HT1080 (cell line): ENCODE data around the gene PLCL2. TPM values are rescaled to one million over a fixed set of nuclear protein-coding genes. Genes with fewer than 3 reads are reported as not detected.

Experiments used
- DNase-seq: peaks from one replicate; pipeline ENCODE4 v3.0.0-alpha.2; 2015; ENCODE audit warnings: low read depth
- polyA plus RNA-seq, 2 experiments: library from polyadenylated mRNA; depleted of rRNA; stranded (reverse); fragments of >200 nt; gene quantifications; 2 replicates each; pipeline ENCODE4 v1.2.3, GENCODE V29; 2015
- total RNA-seq: library from RNA; depleted of rRNA; stranded (reverse); fragments of >200 nt; shearing (Covaris generic); gene quantifications from 2 replicates; pipeline ENCODE4 v1.2.3, GENCODE V29; 2014; rRNA removed

PLCL2 gene
- total RNA-seq: 11.1 and 11.5 TPM in 2 replicates
- 5.2 and 5.7 TPM in 2 replicates for polyA plus RNA-seq (2015; cell fraction: cytosol; rRNA removed)
- 3.5 and 4.1 TPM in 2 replicates for polyA plus RNA-seq (2015; cell fraction: nucleus; rRNA removed)

DNA sequence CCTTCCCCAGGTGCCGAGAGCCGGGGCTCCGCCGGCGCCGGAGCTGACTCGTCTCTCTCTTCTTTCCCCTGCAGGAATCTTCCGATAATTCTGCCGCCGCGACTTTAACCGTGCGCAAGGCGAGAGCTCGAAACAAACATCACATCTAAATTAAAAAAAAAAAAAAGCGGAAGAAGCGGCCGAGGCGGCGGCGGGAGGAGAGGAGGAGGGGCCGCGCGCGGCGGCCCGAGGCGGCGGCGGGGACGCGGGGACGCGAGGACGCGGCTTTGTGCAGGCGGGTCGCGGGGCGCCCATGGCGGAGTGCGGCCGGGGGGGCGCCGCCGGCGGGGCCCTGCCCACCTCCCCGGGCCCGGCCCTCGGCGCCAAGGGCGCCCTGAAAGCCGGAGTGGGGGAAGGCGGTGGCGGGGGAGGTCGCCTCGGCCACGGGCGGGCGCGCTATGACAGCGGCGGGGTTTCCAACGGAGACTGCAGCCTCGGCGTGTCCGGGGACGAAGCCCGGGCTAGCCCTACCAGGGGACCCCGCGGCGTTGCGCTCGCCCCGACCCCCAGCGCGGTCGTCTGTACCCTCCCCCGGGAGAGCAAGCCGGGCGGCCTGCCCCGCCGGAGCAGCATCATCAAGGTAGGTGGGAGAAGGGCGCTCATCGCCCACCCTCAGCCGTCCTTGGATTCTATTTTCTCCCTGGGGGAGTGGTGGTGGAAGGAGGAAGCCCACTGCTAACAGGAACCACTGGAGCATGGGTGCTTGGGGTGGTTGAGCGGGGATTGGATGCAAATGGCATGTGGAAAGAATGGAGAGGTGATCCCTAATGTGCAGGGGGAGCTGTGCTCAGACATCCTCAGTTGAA is at the start of gene PLCL2:
PLCL2 (plus strand) TSS at position 208 of the 845 bp plus-strand sequence; CDS start at position 293, 85 bp downstream.
- DNase-seq: peak; percentile 53

DNA sequence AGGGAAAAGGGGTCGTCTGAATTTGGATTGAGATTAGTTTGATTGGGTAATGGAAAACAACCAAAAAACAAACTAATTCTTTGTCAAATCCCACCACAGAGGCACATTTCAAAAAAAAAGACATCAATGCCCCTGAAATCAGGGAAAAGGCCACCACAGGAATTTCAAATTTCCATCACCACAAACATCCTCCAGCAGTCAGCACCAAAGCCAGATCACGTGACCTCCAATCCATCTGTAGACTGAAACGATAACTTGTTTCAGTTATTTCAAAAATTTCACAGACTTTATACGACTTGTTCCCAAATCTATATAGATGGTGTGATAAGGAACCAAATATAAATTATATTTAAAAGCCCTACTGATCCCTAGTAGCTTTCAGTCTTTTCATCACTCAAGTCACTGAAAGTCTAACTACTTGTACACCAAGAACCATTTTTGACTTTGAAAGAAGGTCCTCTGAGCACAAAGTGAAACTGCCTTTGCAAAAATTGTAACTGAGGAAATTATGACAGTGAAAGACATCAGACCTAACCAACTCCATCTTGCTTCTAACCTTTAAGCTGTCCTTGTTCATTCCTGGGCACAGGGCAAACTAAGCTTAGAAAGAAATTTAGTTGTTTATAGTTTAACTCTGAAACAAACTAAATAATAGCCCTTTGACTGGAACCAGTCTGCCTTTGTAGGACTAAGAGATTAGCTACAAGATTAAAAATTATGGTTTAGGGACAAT is 48.1 kb upstream of the PLCL2 start:
- no peak for DNase-seq

- DNase-seq: no peak
Measured at GRCh38 chr3:16837602-16838001, 47.2 kb upstream of the PLCL2 start.

DNA sequence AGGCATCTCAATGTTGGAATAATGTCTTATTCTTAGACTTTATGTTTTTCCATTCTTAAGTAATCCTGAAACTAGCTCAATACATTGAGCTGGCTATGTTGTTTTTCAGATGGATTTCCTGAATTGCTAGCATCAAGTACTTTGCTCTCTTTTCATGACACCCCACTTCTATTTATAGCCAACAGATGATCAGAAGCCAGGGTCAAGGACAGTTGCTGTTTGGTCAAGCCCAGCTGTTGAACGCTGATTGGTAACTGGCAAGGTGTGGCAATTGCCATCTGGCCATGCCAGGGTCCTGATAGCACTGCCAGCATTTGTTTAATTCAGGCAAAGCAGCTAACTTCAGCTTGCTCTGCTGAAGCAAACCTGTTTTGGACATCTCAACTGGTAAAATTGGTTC is 46.2 kb upstream of the PLCL2 start:
- DNase-seq: no peak

GRCh38 chr3:16839271-16840100 is 45.3 kb upstream of the PLCL2 start:
- DNase-seq: peak; percentile 36

- no peak for DNase-seq
Measured at GRCh38 chr3:16840101-16840424, 44.7 kb upstream of the PLCL2 start.

- DNase-seq: no peak
Measured at GRCh38 chr3:16841041-16841753, 43.6 kb upstream of the PLCL2 start.

DNA sequence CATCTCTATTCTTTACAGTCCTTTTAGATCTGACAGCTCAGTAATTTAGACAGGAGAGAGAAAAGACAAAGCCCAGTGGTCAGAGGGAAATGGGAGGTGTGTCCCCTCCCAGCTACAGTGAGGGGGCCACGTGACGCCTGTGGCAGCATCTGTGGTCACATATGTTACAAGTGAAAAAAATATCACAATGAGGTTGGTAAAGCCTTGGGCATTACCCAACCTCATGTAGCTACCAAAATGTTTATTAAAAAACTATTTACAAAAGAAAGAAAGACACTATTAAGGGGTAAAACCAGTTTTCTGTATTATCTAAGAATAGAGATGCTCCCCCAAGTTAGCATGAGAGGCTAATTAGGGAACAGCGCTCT is 42.9 kb upstream of the PLCL2 start:
- DNase-seq: no peak

- no peak for DNase-seq
Measured at GRCh38 chr3:16842272-16843270, 42.2 kb upstream of the PLCL2 start.

GRCh38 chr3:16844222-16844621 is 40.5 kb upstream of the PLCL2 start:
- DNase-seq: no peak

GRCh38 chr3:16844791-16845190 is 40.0 kb upstream of the PLCL2 start:
- DNase-seq: no peak

DNA sequence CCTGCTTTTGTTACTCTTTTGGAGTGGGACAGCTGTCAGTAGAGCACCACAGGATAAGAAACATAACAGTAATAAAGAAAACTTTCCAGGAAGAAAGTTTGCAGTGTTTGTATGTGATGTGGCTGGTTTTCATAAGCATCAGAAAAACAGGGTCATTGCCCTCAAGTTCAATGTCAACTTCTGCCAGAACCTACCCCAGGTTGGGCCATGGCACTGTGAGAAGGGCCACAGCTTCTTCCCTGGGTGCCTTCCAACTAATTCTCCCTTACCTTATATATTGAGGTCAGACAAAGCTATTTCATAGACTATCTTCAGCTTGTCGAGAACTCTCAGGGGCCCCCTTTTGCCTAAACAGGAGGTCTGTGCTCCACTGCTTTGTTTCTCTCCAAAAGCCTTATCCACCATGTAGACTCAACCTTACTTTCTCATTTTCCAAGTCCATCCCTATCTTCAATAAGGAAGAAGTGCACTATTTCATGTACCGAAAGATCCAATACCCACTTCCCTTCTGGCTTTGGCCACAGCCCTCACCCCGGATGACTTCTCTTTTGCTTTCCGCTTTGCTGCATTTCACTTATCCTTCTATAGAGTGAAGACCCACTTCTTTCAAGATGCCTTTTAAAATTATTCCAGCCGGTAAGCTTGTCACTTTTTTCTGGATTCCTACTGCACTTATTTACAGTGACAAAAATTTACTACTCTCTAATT is 38.2 kb upstream of the PLCL2 start:
- no peak for DNase-seq

DNA sequence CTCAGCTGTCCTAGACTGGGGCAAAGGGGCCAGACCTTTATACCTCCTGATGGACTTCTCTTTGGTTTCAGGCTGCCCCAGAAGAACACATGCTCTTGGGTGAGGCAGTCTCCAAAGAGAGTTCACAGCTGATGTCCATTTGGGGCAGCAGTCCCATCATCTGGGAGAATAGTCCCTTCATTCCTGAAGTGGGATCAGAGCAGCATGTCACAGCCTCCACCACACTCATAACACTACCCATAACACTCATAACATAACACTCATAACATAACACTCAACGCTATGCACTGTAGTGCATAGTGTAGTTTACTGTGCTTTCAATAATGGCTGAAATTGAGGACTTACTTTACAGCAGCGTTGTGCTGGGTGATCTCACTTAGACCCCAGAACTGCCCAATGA is 36.7 kb upstream of the PLCL2 start:
- DNase-seq: no peak

DNA sequence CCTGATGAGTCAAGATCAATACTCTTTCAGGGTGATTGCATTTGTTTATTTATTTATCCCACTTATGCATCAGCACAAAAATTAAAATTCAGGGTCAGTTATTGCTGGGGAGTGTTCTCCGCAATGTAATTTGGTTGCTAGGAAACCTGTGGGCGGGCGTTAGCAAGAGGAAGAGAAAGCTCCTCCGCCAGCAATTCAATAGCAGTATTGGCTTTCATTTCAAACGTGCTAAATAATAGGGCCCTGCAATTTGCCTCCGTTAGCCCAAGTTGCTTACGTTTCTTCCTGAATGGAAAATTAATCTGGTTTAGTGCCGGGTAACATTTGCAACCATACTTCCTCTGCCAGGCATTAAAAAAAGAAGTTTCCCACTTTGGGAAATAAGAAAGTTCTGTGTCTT is 35.5 kb upstream of the PLCL2 start:
- DNase-seq: no peak

GRCh38 chr3:16849795-16850194 is 35.0 kb upstream of the PLCL2 start:
- peak; percentile 84 for DNase-seq

GRCh38 chr3:16855497-16855896 is 29.3 kb upstream of the PLCL2 start:
- no peak for DNase-seq

DNA sequence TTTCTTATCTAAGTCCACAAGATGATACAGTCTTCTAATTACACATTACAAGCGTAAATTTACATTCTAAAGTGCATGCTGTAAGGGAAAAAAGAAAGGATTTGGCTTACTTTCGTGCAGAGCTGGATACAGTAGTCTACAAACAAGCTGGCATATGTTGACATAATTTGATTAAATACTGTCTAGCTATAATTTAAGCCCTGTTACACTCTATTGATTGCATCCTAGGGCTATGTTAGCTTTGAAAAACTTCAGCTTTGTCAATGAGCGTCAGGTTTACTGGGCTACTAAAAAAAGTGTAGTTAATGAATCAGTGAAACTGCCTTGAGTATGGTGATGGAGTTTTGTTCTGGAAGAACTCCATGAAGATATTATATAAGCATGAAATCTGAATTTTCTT is 24.5 kb upstream of the PLCL2 start:
- DNase-seq: no peak

- DNase-seq: no peak
Measured at GRCh38 chr3:16861432-16861831, 23.3 kb upstream of the PLCL2 start.
